GM12878 (cell line): Measurements from ENCODE around the gene FTO. TPM values are rescaled to one million over a fixed set of nuclear protein-coding genes. Genes with fewer than 3 reads are reported as not detected.

Experiments
- ATAC-seq: fragments of 200-7000 bp; cut with Tn5 transposase; 3 replicates; pipeline ENCODE4 v1.9.1; 2020; ENCODE audit warnings: mild to moderate bottlenecking, moderate library complexity
- BruUV-seq: library from RNA; stranded (reverse); fragments of 400-500 nt; replicated peaks from 2 replicates; lab custom pipeline; 2021; lab: Mats Ljungman, UMichigan
- CTCF ChIA-PET: fragments of 300-600 bp; sonication (Branson Sonifier 250); formaldehyde crosslinking; extraction: SDS; loops from one replicate; lab custom pipeline; 2021; ENCODE audit warnings: inconsistent platforms; lab: Yijun Ruan, JAX
- POLR2A ChIA-PET: fragments of 350-600 bp; formaldehyde crosslinking; extraction: SDS; loops from one replicate; lab custom pipeline; 2021; ENCODE audit warnings: inconsistent platforms; lab: Charles Lee
- RAD21 ChIA-PET: fragments of 300-600 bp; sonication (Branson Sonifier 250); formaldehyde crosslinking; loops from one replicate; lab custom pipeline; 2023; ENCODE audit warnings: antibody characterized with exemption; ENCODE audit not compliant: unreplicated experiment; lab: Charles Lee
- SMC1A ChIA-PET: fragments of 300-600 bp; sonication (Branson Sonifier 250); formaldehyde crosslinking; loops from one replicate; lab custom pipeline; 2023; ENCODE audit not compliant: unreplicated experiment, uncharacterized antibody; lab: Charles Lee
- DNase-seq: peaks from one replicate; pipeline ENCODE4 v3.0.0-alpha.2; 2011; ENCODE audit warnings: low read depth, low spot score
- FAIRE-seq: peaks from 3 replicates; lab custom pipeline; 2011; peaks lifted over from hg19 to GRCh38; lab: Jason Lieb, UNC
- H2AFZ ChIP-seq: 2 replicates; pipeline ENCODE4 v1.6.0; 2011; ENCODE audit warnings: low read depth, low read length, control low read depth; ENCODE audit not compliant: control insufficient read depth
- H3K27ac ChIP-seq: 2 replicates; pipeline ENCODE4 v1.5.1; 2011; ENCODE audit warnings: control low read depth; ENCODE audit not compliant: control insufficient read depth, insufficient read depth
- H3K27me3 ChIP-seq, 2 experiments: replicated peaks in 1 of 2; 2 replicates each; pipeline versions ENCODE4 v1.6.0 to v1.6.1; 2011; ENCODE audit warnings: low read length in 1 of 2; ENCODE audit not compliant: control insufficient read depth in 2 of 2, insufficient read depth in 2 of 2
- H3K36me3 ChIP-seq, 2 experiments: 2 replicates each; pipeline ENCODE4 v1.5.1; 2011; ENCODE audit warnings: low read length in 1 of 2; ENCODE audit not compliant: control insufficient read depth in 2 of 2, insufficient read depth in 2 of 2
- H3K4me1 ChIP-seq: 2 replicates; pipeline ENCODE4 v1.6.1; 2011; ENCODE audit warnings: mild to moderate bottlenecking, low read length, moderate library complexity, mixed read lengths; ENCODE audit not compliant: control insufficient read depth, insufficient read depth
- H3K4me2 ChIP-seq: 2 replicates; pipeline ENCODE4 v1.6.0; 2011; ENCODE audit warnings: control low read depth; ENCODE audit not compliant: control insufficient read depth, insufficient read depth
- H3K4me3 ChIP-seq: fragments of 200-600 bp; sonication (generic); 2 replicates; pipeline ENCODE4 v1.5.1; 2016
- H3K79me2 ChIP-seq: 2 replicates; pipeline ENCODE4 v1.6.0; 2011; ENCODE audit warnings: low read length; ENCODE audit not compliant: control insufficient read depth, insufficient read depth
- H3K9ac ChIP-seq: 2 replicates; pipeline ENCODE4 v1.8.0; 2011; ENCODE audit warnings: low read length, control low read depth, mixed read lengths; ENCODE audit not compliant: control insufficient read depth, insufficient read depth
- H3K9me3 ChIP-seq: replicated peaks from 3 replicates; pipeline ENCODE4 v1.5.1; 2011; ENCODE audit warnings: mild to moderate bottlenecking, low read length; ENCODE audit not compliant: control insufficient read depth, insufficient read depth
- H4K20me1 ChIP-seq: 2 replicates; pipeline ENCODE4 v1.6.0; 2011; ENCODE audit not compliant: control insufficient read depth, insufficient read depth
- BCL11A ChIP-seq: IDR thresholded peaks from 2 replicates; pipeline ENCODE4 v1.6.1; 2011; ENCODE audit warnings: low read depth, low read length
- CHD2 ChIP-seq: IDR thresholded peaks from 2 replicates; pipeline ENCODE4 v1.6.1; 2011; ENCODE audit warnings: low read depth, low read length, improper control_type of control experiment, borderline replicate concordance
- ETV6 ChIP-seq, 2 experiments: fragments of 450-650 bp in 1 of 2; IDR thresholded peaks in 1 of 2; conservative IDR thresholded peaks in 1 of 2; 2 replicates each; pipeline ENCODE4 v1.6.1; 2014; ENCODE audit warnings: antibody characterized with exemption in 1 of 2, borderline replicate concordance in 1 of 2, low read depth in 1 of 2, mild to moderate bottlenecking in 1 of 2, moderate library complexity in 1 of 2
- POLR2AphosphoS2 ChIP-seq: IDR thresholded peaks from 2 replicates; pipeline ENCODE4 v1.6.1; 2011; ENCODE audit warnings: low read depth, mild to moderate bottlenecking, low read length, improper control_type of control experiment, moderate library complexity
- PRDM15 ChIP-seq: fragments of 450-650 bp; formaldehyde crosslinking; IDR thresholded peaks from 2 replicates; pipeline ENCODE4 v1.4.0; 2020; ENCODE audit warnings: mild to moderate bottlenecking, moderate library complexity
- RELA ChIP-seq: fragments of 450-650 bp; IDR thresholded peaks from 2 replicates; pipeline ENCODE4 v1.8.0; 2014; ENCODE audit warnings: borderline replicate concordance; ENCODE audit not compliant: partially characterized antibody
- RUNX3 ChIP-seq: IDR thresholded peaks from 2 replicates; pipeline ENCODE4 v1.6.1; 2012; ENCODE audit warnings: low read length, inconsistent platforms
- SUPT20H ChIP-seq: IDR thresholded peaks from 2 replicates; pipeline ENCODE4 v1.6.1; 2011; ENCODE audit warnings: low read depth, mild to moderate bottlenecking, low read length, moderate library complexity, borderline replicate concordance; ENCODE audit not compliant: control insufficient read depth
- ZNF592 ChIP-seq: fragments of 450-650 bp; IDR thresholded peaks from 2 replicates; pipeline ENCODE4 v1.6.1; 2017; ENCODE audit warnings: mild to moderate bottlenecking, moderate library complexity
- WGBS: methylation state at CpG from one replicate; pipeline ENCODE4 v1.1.6; 2016; ENCODE audit warnings: low lambda C conversion rate; ENCODE audit not compliant: insufficient replicate concordance, insufficient coverage; ENCODE audit errors: missing lambda C conversion rate; 5-methylcytosine and 5-hydroxymethylcytosine counted together
- in situ Hi-C: fragments of 300-500 bp; cut with MboI; formaldehyde crosslinking; loops from 9 replicates; pipeline ENCODE4 v1.14.3; 2018; ENCODE audit warnings: mixed read lengths
- intact Hi-C: fragments of 100-400 bp; cut with micrococcal nuclease; formaldehyde crosslinking; loops from one replicate; pipeline ENCODE4 v1.14.2; 2022; ENCODE audit not compliant: unreplicated experiment
- polyA plus RNA-seq, 11 experiments: library from polyadenylated mRNA; depleted of rRNA in 4 of 11; unstranded in 6 of 11; stranded (reverse) in 5 of 11; fragments of >200 nt; fragmentation: Nextera tagmentation in 4 of 11; fragmentation: Illumina TruSeq in 1 of 11; extraction: Ambion mirVana in 4 of 11; extraction: Trizol in 1 of 11; gene quantifications; 1 replicate in 1 of 11; 2 replicates in 10 of 11; pipeline versions ENCODE4 v1.2.1 to v1.2.3, GENCODE V29; 2011 to 2016; ENCODE audit warnings: inconsistent platforms in 2 of 11, missing spikeins in 2 of 11, low read depth in 1 of 11
- total RNA-seq, 4 experiments: library from RNA; depleted of rRNA in 3 of 4; stranded (reverse); fragments of >200 nt in 3 of 4; fragmentation: Illumina TruSeq in 1 of 4; extraction: Trizol in 1 of 4; gene quantifications; 2 replicates each; pipeline versions ENCODE4 v1.2.1 to v1.2.3, GENCODE V29; 2013 to 2021

Gene FTO
- total and polyA plus RNA-seq, 10 of the 15 experiments (the other 5 are each of a cell fraction or from before 2014, with no cell fraction given): 20.1 to 55.0 (median 47.0) TPM

- no peaks in the 10 kb centered on the region for H3K79me2 ChIP-seq
- no peaks in the 10 kb centered on the region for H4K20me1 ChIP-seq
- ChIA-PET SMC1A (interaction anchor here (0.9 to 1.1 kb wide), 2 partner anchors 16 to 24 kb away, joined by 3 read pairs; no protein-coding TSS in a partner anchor), CTCF (no interaction called here), RAD21 (no interaction called here), POLR2A (no interaction called here)
- in situ Hi-C loops (no loop called here), intact Hi-C loops (no loop called here)
- H3K27ac ChIP-seq: no peak overlapping the region
- ATAC-seq: no peak
- H3K36me3 ChIP-seq: no peaks in the 10 kb centered on the region
- no peak for TF ChIP-seq SUPT20H
- TF ChIP-seq POLR2AphosphoS2: no peak
- no peak for TF ChIP-seq RUNX3
- TF ChIP-seq ZNF592: no peak
- no peak for TF ChIP-seq ETV6 (conservative IDR thresholded peaks at IDR 0.05 in 1 of 2, IDR thresholded peaks at IDR 0.05 in 1 of 2; ENCODE audit: borderline replicate concordance in 1 of 2, low read depth in 1 of 2)
- no peak for TF ChIP-seq RELA
- no peak for TF ChIP-seq PRDM15
- no peak for TF ChIP-seq BCL11A
- no peak for TF ChIP-seq CHD2
- H3K4me3 ChIP-seq: no peak overlapping the region
- H3K27me3 ChIP-seq: no peaks in the 10 kb centered on the region
- 63% methylated on average over 3 of the region's 3 CpGs for WGBS
- FAIRE-seq: no peak
- H3K9me3 ChIP-seq: no peaks in the 10 kb centered on the region
- no peak overlapping the region for H2AFZ ChIP-seq
- H3K9ac ChIP-seq: no peak overlapping the region
- no peak for DNase-seq
- BruUV-seq: no TSS peak
- H3K4me2 ChIP-seq: no peak overlapping the region
- H3K4me1 ChIP-seq: no peaks in the 10 kb centered on the region
Measured at GRCh38 chr16:53920988-53921387, 217.0 kb downstream of the FTO start.
